NOMO-1 treated with dmso at 0.1 percent for 144 hours (cell line): ENCODE data around the gene MUTYH.
A peak's percentile ranks its signal among the peaks of the same experiment; 100 is the strongest.

Experiments used
- DNase-seq: peaks from one replicate; lab custom pipeline; 2025; ENCODE audit not compliant: unreplicated experiment; lab: John Stamatoyannopoulos, UW

MUTYH gene

DNA sequence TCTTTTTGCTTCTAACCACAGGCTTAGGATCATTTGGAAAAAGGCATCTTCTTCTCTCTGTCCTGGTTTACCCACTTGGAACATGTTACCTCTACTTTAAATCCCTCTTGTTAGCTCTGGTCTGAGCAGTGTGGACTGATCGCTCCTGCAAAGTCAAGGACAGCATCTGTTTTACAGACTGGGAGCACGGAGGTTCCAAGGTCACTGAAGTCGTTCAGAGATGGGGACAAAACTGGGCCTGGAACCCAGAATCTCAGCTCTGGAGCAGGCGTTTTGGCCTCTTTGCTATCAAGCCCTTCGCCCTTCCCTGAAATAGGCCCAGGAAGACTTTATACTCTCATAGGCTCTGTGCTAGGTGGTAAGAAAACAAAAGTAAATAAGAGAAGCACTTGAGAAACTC is 11.3 kb upstream of the MUTYH start:
- no peak for DNase-seq

DNA sequence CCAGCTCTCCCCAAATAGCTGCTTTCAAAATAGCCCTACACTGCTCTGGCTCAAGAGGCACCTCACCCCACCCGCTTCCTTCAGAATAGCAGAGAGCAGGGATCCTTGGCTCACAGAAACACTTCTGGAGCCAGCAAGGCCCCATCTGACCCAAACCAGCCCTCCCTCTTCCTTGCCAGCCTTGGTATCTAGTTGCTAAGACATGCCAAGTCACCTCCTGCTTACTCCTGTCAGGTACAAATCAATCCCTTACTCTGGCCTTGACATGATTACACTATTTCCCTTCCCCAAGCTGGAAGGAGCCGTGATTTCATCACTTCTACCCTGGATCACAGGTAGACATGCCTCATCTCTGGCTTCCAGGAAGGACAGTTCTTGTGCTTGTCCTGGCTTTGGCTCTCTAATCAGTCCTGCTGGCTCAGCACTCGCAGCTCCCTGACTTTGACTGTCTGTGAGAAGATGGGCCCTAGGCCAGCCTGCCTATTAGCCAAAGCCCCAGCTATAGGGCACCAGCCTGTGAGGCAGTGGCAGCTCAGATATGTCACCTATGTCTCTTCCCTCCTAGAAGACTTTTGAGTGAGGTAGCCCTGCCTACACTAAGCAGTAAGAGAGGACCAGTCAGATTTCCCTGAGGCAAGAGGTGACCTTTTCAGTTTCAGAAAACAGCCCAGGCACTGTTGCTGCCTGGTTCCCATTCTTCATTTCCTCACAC is 8.9 kb upstream of the MUTYH start:
- DNase-seq, result no peak

DNA sequence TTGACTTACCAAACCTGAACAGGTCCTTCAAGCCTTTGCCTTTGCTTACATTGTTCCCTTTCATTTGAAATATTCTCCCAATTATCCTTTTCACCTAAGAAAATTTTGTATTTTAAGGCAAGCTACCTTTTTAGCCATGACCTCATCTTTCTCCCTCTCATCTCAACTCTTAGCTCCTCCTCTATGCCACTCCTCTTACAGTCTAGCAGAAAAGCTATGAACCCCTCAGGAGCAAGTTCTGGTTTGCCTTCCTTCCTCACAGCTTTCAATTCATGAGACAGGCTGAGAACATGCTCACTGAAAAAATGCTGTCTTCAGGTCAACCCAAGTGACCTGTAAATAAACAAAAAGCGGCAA is 8.3 kb upstream of the MUTYH start:
- no peak for DNase-seq

DNA sequence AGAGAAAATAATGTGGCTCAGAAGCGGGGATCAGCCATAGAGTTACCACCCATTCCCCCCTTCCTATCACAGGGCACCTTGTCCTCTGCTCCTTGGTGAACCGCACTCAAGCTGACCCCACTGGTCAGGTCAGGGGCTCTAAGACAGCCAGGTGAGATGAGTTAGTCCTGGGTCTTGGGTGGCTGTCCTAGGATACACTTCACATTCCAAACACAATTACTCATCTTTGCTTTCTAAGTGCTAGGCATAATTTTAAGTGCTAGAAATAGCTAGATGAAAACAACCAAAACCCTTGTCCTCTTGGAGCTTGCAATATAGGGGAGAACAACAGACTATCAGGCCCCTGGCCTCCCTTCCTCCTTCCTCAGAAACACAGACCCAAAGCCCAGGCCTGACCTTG is 7.8 kb upstream of the MUTYH start:
- DNase-seq, result no peak

DNA sequence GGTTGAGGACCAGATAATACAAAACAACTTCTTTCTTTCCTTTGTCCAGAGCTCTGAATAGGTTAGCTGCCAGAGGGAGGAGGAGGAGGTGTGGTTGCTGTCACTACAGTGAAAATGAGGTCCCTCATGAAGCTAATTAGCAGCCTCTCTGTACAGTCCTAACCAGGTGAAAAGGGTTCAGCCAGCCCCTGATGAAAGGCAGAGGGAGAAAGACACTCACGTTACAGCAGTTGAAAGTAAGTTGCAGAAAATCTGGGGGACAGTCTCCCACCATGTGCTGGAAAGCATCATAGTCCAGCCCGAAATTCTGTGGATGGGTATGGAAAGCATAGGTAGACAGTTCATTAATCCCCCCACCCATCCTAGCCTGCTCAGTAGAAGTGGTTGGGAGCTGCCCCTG is 6.2 kb upstream of the MUTYH start:
- no peak for DNase-seq

DNA sequence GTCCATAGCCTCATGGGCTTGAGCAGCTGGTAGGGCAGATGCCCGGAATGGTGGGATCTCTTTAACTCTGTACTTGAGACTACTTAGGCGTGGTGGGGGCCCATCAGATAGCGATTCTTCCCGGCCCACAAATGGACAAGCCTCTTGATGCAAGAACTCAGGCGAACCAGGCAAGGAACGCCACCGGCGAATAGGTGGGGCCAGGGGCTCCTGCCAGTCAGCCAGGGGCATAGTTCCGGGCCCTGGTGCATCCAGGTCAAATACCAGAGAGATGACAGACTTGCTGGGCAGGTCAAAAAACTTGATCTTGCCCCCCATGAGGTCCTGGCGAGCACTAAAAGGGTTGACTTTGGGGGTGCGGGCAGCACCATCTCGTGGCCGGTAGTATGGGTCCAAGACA is 4.8 kb upstream of the MUTYH start:
- DNase-seq, result no peak

DNA sequence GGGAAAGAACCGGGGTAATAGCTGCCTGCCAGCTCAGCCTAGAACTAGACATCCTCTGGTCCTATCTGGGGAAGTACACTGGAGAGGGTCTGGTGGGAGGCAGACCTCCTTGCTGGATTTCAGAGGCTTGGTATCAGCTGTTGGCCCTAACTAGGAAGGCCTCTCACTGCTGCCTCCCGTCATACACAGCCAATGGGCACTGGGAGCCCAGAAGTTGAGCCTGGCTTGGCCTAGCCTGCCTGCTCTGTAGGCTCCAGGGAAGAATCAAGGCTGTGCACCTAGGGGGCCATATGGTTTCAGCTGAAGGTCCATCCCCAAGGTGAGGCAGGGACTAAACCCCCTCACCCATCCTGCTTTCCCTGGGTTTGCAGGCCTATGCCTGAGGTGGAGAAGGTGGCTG is 4.3 kb upstream of the MUTYH start:
- DNase-seq, result no peak

DNA sequence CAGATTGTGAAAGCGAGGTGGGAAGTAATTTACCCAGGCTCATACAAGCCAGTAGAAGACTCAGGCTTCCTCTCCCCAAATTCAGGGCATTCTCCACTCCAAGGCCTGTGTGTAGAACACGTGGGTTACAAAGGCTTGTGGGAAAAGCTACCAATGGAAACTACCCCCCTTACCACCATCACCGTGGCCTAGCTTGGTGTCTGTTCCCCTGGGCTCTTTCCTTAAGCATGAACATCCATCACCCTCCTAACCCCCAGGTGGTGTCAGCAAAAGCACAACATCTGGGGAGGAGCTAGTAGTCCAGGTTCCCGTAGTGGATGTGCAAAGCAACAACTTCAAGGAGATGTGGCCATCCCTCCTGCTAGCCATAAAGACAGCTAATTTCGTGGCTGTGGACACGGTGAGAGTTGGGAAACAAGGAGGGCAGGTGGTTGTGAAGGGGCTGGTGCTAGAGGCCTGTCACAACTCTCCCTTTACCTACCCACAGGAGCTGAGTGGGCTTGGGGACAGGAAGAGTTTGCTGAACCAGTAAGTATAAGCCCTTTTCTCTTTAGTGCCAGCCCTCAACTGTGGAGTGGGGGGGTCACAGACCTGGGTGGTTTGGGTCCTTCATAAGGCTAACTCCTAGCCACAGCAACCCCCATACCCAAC is 701 bp upstream of the MUTYH start:
- no peak for DNase-seq

DNA sequence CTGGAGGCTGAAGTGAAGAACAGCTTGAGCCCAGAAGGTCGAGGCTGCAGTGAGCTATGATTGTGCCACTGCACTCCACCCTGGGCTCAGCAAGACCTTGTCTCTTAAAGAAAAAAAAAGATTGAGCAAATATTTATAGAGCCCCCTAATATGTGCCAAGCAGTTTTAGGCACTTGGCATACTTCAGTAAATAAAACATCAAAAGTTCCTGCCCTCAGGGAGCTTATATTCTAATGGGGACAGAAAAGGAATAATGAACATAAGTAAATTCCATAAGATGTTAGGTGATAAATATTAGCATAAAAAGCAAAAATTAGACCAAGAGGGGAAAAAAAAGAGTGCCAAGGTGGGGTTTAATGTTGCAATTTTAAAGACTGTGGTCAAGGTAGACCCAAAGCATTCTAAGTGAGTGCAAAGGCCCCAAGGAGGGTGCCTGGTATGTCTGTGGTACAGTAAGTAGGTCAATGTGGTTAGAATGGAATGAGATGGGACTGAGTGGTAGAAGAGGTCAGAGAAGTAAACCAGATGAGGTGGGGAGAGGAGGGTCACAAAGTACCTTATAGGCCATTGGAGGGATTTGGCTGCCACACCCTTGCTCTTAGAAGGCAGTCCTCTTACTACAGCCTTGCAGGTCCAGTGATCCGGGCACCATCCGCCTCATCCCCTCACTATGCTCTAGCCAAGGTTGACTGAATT is 2.5 kb downstream of the MUTYH start:
- no peak for DNase-seq

DNA sequence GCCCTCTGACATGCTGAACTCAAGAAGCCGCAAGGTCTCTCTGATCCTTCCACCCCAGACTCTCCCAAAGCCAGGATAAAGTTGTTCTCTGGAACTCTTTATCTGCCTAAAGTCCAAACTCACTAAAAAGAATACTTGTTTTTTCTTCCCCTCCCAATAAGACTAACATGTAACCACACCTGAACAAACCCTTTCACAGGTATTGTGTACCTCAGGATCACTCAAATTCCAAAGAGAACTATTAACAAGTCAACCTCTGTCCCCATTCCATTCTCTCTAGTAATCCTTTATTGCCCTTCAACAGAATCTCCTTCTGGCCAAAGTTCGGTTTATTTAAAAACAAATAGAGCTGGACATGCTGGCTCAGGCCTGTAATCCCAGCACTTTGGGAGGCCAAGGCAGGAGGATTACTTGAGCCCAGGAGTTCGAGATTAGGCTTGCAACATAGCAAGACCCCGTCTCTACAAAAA is 4.3 kb downstream of the MUTYH start:
- no peak for DNase-seq

DNA sequence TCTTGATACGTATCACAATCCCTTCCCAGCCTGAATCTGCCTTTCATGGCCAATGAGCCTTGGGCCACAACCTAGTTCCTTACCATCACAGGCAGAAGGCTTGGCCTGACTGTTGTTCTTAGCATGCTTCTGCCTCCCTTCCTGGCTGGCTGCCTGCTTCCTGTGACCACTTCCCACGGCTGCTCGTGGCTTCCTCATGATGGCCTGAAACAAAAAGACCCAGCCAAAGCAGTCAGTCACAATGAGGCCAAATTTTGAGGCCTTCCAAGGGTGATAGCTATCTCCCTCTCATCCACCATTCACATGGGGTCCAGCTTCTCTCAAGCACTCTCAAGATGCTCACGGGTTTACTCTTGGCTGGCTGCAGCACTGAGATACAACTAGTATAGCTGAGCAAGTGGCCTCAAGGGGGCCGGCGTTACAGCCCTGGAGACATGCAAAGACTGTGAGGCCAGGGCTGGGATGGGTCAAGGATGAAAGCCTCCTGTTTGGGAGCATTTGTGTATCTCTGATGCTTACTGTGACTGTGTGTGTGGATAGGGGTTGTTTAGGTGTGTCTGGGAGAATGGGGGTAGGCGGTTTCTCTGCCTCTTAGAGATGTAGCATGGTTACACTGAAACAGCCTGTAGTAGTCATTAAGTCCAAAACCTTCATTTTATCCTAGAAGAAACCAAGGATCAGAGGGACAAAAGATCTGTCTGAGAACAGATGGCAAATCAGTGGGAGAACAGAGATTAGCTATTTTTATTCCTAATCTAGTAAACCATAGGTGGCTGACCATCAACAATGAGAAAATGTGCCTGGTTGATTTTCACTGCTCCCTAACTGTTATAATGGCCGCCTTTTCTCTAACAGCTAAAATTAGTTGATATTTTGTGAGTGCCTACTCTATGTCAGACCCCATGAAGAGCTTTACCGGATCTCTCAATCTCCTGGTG is 5.7 kb downstream of the MUTYH start:
- no peak for DNase-seq

DNA sequence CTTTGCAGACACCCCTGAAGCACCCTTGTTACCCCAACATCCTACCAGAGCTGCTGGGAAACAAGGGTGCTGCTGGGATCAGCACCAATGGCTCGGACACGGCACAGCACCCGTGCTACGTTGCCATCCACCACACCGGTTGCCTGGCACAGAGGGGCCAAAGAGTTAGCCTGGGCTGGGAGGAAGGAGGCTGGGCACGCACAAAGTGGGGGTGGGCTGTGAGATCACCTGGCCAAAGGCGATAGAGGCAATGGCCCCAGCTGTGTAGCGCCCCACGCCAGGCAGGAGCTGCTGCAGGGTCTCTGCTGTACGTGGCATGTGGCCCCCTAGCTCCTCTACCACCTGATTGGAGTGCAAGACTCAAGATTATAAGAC is 7.9 kb downstream of the MUTYH start:
- DNase-seq, result no peak

DNA sequence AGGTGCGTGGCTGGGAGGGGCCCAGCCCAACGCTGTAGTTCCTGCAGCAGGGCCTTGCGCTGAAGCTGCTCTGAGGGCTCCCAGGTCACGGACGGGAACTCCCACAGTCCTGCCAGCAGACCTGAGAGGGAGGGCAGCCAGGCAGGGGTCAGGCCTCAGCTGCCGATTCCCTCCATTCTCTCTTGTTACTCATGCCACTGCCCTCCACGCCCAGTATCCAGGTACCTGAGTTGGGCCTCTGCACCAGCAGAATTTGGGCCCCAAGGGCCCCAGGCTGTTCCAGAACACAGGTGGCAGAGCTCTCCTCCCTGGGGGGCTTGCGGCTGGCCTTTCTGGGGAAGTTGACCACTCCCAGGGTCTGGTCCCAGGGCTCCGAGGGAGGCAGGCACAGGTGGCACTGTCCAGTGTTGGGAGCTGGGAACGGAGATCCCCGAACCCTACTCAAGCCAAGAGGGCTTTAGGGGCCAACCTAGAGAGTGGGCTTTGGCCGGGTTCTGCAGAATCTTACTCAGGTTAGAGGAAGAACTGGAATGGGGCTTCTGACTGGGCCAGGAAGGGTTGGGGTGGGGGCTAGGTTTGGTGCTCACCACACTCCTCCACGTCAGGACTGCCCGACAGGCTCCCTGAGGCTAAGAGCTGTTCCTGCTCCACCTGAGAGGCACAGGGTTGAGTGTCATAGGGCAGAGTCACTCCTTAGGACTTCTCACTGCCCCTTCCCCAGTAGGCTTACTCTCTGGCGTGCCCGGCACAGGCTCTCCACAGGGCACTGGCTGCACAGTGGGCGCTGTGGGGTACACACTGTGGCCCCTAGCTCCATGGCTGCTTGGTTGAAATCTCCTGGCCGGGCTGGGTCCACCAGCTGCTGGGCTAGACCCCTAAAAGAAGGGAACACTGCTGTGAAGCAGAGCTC is 8.5 kb downstream of the MUTYH start:
- DNase-seq, result no peak

DNA sequence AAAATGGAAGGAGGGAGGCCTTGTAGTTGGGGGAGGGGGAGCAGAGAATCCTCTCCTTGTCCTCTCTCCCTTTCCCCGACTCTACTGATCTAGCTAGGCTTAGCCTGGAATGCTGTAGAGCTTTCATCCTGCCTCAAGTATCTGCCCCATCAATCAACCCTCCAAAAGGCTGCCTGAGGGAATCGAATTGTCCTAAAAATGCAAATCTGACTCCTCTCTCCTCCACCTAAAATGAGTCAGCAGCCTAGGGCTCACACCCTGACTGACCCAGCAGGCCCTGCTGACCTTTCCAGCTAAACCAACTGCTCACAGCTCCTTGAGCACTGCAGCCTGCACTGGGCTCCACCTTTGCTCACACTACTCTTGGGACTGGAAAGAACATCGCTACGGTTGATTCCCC is 10.8 kb downstream of the MUTYH start:
- no peak for DNase-seq

DNA sequence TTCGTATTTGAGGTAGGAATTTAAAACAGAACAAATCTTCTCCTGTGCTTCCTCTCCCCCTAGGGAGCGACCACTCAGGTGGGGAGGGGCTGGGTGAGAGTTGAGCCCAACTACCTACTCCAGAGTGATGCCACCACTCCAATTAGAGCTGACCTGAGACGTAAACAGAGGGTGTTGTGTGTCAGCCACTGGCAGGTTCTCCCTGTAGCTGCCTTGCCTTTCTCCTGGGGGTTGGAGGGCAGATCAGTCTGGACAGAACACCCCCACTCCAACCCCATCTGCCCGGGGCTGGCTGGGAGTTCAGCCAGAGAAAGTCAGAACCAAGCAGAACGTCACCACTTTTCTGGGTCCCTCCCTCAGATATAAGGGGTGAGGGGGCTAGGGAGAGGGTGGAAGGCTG is 11.6 kb downstream of the MUTYH start:
- no peak for DNase-seq

DNA sequence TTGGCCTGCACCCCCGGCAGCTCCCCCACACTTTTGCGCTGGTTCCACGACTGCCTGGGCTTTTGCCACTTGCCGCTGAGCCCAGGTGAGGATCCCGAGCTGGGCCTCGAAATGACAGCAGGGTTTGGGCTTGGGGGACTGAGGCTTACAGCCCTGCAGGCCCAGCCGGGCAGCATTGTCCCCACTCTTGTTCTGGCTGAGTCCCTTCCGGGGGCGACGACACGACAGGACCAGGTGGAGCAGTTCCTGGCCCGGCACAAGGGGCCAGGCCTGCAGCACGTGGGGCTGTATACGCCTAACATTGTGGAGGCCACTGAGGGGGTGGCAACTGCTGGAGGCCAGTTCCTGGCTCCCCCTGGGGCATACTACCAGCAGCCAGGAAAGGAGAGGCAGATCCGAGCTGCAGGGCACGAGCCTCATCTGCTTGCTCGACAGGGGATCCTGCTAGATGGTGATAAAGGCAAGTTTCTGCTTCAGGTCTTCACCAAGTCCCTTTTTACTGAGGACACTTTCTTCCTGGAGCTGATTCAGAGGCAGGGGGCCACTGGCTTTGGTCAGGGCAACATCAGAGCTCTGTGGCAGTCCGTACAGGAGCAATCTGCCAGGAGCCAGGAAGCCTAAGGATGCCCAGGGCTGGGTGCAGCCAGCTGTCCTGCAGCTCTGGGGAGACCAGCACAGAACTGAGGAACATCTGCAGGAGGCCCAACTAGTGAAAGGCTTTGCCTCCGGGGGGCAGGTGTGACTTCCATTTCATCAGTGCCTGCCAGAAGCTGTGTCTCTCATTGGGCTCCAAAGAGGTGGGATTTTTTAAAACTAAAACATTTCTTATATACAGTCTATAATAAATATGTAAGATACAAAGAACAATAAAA is 12.4 kb downstream of the MUTYH start:
- no peak for DNase-seq

DNA sequence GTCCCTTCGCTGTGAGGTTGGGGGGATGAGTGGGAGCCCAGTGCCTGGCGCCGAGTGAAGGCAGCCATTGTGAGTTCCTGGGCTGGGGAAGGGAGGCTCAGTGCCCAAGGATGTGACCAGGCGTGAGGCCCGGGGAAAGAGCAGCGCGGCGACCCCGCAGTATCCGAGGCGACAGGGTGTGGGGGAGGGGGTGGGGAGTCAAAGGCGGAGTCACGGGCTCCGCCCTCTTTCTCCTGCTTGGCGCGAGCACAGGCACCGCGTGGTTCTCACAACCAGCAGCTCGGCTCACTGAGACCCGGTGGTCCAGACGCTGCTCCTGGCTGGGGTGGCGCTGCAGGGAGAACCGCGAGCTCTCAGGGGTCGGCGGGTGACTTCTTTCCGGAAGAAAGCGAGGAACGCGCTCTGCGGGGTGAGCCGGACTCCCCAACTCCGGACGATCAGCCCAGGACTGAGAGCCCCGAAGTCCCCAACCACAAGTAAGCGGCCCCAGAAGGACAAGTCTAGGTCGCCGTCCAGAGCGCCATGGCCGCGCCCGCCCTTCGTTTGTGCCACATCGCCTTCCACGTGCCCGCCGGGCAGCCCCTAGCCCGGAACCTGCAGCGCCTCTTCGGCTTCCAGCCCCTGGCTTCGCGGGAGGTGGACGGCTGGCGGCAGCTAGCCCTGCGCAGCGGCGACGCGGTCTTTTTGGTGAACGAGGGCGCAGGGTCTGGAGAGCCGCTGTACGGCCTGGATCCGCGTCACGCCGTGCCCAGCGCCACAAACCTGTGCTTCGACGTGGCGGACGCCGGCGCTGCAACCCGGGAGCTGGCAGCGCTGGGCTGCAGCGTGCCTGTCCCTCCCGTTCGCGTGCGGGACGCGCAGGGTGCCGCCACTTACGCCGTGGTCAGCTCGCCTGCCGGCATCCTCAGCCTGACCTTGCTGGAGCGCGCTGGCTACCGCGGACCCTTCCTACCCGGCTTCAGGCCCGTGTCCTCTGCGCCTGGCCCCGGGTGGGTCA is 13.3 kb downstream of the MUTYH start, which contains the start of gene HPDL:
TSS of gene HPDL (plus strand) at position 269 of the 997 bp plus-strand sequence. CDS start at position 523, 254 bp downstream.
- DNase-seq, result peak; percentile 36
